DMS114 treated with DMSO at 0.1 percent for 48 hours (cell line): Measurements from ENCODE around the gene SLC15A3.
"Not testable (repeated sequence)": the region's sequence is repeated elsewhere in the genome, so short reads cannot be mapped to it uniquely, and the experiment has no call there.

ENCODE experiments used
- DNase-seq: peaks from one replicate; lab custom pipeline; 2025; ENCODE audit not compliant: unreplicated experiment; lab: John Stamatoyannopoulos, UW

The SLC15A3 gene

DNA sequence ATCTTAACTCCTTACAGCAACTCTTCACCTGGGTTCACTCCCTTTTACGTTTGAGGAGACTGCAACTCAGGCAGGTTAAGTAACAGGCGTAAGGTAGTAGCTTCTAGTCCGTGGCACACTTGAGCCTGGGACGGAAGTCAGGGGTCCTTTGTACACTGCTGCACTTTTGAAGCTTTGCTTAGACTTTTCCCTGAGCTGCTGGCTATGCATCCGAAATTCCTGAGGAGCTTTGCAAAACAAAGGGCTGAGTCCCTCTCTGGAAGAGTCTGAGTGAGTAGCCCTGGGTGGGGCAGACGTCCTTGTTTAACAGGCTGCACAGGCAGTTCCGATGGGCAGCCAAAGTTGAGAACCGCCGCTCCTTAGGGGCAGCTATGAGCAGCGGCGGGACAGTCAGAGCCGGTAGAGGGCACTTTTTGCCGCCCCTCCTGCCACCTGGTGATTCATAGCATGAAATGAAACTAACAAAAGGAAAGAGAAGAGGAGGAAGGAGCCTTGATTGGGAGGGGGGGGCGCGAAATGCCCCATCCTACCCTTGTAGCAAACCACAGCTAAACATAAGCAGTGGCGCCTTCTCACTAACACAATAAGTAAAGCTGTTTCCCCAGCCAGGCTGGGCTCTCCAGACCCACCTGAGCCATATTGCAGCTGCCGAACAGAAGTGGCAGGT is 36.6 kb downstream of the SLC15A3 start:
- DNase-seq, result peak; percentile 37

GRCh38 chr11:60914633-60915247 is 37.2 kb downstream of the SLC15A3 start:
- no peak for DNase-seq

GRCh38 chr11:60913793-60914632 is 38.0 kb downstream of the SLC15A3 start, which contains the start of gene TMEM109:
Gene TMEM109, plus strand, starts transcription at chr11:60914158. Its CDS starts 5,536 bp downstream, at chr11:60919694.
- peak; percentile 90 for DNase-seq

DNA sequence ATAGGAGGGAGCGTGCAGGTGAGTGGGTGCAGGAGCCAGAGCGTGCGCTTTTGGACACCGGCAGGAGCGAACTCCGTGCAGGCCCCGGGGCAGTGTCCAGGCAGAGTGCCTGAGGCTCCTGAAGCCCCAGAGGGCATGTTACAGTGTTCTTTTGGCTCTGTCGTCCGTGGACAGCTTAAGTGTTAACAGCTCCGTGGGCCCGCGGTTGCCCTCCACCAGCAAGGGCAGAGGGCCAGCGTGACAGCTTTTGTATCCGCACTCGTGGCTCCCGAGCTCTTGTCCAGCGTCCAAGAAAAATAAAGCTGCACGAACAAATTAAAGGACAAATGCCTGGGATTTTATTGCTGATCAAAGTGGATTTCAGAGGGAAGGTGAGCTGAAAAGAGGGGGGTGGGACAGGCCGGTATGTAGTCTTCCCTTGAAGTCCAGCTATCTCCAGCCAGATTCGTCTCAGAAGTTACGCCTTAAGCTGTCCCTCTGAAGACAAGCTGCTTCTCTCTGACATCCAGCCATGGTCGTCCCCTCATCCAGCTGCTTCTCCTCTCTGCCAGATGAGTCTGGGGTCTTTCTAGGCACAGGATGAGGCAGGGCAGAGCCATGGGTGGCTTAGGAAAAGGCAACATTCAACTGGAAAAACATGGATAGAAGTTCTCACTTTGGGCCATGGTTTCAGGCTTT is 39.0 kb downstream of the SLC15A3 start:
- DNase-seq, result no peak

GRCh38 chr11:60912223-60912850 is 39.6 kb downstream of the SLC15A3 start:
- no peak for DNase-seq

GRCh38 chr11:60910711-60911380 is 41.1 kb downstream of the SLC15A3 start:
- DNase-seq, result no peak

DNA sequence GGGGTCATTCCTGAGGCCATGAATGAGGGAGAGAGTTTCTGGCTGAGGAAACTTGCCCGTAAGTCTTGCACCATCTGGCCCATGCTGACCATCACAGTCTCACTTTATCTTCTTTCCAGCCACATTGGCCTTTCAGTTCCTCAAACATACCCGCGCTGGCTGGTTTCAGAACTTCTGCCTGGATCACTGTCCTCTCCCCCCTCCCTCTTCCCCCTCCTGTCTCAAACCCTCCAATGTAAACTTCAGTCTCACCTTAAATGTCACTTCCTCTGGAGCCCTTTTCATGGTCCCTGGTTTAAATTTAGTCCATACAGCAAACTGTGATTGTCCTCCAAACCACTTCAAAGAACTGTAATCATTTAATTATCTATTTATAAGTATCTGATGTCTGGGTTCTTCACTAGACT is 41.7 kb downstream of the SLC15A3 start:
- DNase-seq, result no peak

- not testable (repeated sequence) for DNase-seq
These were observed 42.2 kb downstream of the SLC15A3 start for GRCh38 chr11:60909680-60910280.

DNA sequence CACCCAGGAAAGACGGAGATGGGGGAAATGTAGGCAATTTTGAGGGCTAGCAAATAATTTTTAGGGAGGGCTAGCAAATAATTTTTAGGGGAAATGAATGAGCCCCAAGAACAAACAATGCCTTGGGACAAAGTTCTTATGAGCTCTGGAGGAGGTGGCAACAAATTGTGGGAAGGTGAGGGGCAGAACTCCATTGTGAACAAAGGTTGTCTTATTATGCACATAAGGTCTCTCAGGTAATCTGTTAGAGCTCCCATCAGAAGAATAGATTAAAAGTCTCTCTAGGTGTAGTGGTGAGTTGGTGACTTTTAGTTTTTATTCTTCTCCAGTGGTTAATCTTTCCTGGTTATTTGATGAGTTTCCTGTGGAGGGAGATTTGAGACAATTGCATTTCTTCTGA is 43.2 kb downstream of the SLC15A3 start:
- DNase-seq, result no peak

GRCh38 chr11:60906132-60906972 is 45.6 kb downstream of the SLC15A3 start, which contains the start of gene PRPF19:
Gene PRPF19, minus strand, starts transcription at chr11:60906585. Its CDS starts 203 bp downstream, at chr11:60906382.
- peak; percentile 98 for DNase-seq

- no peak for DNase-seq
These were observed 46.3 kb downstream of the SLC15A3 start for GRCh38 chr11:60905551-60906113.

- no peak for DNase-seq
These were observed 46.9 kb downstream of the SLC15A3 start for GRCh38 chr11:60905047-60905446.

- DNase-seq, result no peak
These were observed 49.4 kb downstream of the SLC15A3 start for GRCh38 chr11:60902625-60903024.

GRCh38 chr11:60900673-60901404 is 51.1 kb downstream of the SLC15A3 start:
- no peak for DNase-seq

DNA sequence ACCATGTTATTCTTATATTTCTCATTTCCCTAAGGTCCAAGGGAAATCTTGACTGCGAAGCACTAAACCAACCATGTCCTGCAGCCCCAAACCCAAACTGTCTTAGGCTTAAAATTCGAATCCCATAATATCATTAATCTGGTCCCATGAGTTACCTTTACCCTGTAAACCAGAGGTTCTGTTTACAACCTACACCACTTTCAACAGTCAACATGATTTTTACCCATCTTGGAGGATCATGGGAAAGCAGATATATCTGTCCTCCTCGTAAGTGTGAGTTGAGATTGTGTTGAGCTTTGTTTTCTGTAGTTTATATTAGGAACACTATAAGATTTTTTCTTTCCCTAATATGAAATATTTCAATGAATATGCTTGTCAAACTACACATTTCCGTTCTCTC is 52.0 kb downstream of the SLC15A3 start:
- no peak for DNase-seq

DNA sequence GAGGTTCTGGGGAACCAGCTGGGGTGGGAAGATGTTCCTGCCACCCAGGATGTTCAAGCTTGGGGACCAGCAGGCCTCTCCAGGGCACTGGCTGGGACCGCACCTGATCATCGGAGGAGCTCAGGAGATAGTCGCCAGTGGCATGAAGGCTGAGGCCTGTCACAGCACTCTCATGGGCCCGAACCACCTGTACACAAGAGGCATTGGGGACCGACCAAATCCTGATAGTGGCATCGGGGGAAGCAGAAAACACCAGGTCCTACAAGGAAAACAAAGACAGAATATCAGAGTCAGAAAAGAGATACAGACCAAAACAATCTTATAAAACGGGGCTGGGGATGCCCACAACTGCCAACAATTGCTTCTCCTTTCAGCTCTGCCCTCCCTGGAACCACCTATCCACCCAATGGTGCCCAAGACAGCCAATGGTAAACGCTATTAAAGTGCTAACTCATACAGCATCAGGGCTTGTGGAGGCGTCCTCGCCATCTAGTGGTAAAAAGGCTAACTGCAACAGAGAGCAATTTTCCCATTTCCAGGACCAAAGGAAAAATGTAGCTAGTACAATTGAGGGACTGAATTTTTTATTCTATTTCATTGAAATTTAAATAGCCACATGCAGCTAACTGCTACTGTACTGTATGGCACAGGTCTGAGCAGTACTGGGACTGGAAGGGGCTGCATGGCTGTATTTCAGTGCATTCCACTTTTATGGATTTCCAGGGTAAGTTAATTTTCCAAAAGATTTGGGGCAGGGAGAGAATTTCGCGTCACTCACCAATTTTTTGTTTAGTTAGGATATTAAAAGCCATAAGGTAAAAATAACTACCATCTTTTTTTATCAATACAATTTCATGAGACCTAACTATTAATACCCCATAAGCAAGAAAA is 52.7 kb downstream of the SLC15A3 start:
- peak; percentile 45 for DNase-seq

- DNase-seq, result no peak
These were observed 54.5 kb downstream of the SLC15A3 start for GRCh38 chr11:60897496-60897895.
